Loucy (cell line): Measurements from ENCODE around the gene VSTM2B.

Source experiments
- H2AFZ ChIP-seq: fragments of 200-600 bp; sonication (generic); 2 replicates; pipeline ENCODE4 v1.6.0; 2016; ENCODE audit warnings: antibody characterized with exemption, mild to moderate bottlenecking, low read length, moderate library complexity
- H3F3A ChIP-seq: fragments of 200-600 bp; 2 replicates; pipeline ENCODE4 v1.6.0; 2016; ENCODE audit warnings: antibody characterized with exemption, low read depth, mild to moderate bottlenecking
- H3K27me3 ChIP-seq: fragments of 200-600 bp; sonication (generic); 2 replicates; pipeline ENCODE4 v1.6.1; 2014; ENCODE audit warnings: low read length, mild to moderate bottlenecking; ENCODE audit not compliant: insufficient read depth, poor library complexity, severe bottlenecking
- H3K36me3 ChIP-seq: fragments of 200-600 bp; sonication (generic); 2 replicates; pipeline ENCODE4 v1.6.1; 2016; ENCODE audit warnings: low read length; ENCODE audit not compliant: insufficient read depth
- H3K4me1 ChIP-seq: fragments of 200-600 bp; sonication (generic); 2 replicates; pipeline ENCODE4 v1.5.1; 2014; ENCODE audit warnings: low read length, mild to moderate bottlenecking; ENCODE audit not compliant: insufficient read depth, poor library complexity, severe bottlenecking
- H3K4me2 ChIP-seq: fragments of 200-600 bp; sonication (generic); 2 replicates; pipeline ENCODE4 v1.6.0; 2014; ENCODE audit warnings: antibody characterized with exemption, low read length, low read depth, mild to moderate bottlenecking; ENCODE audit not compliant: poor library complexity, severe bottlenecking
- H3K4me3 ChIP-seq: fragments of 200-600 bp; sonication (generic); 2 replicates; pipeline ENCODE4 v1.5.1; 2014; ENCODE audit warnings: low read length, mild to moderate bottlenecking, mixed read lengths; ENCODE audit not compliant: poor library complexity, severe bottlenecking
- H3K79me2 ChIP-seq: fragments of 200-600 bp; sonication (generic); 2 replicates; pipeline ENCODE4 v1.6.1; 2014; ENCODE audit warnings: low read length; ENCODE audit not compliant: insufficient read depth
- H3K9ac ChIP-seq: fragments of 200-600 bp; sonication (generic); 2 replicates; pipeline ENCODE4 v1.6.0; 2014; ENCODE audit warnings: mild to moderate bottlenecking, low read depth, low read length, moderate library complexity; ENCODE audit not compliant: poor library complexity, severe bottlenecking
- H3K9me2 ChIP-seq: fragments of 200-600 bp; sonication (generic); replicated peaks from 2 replicates; pipeline ENCODE4 v1.6.1; 2016; ENCODE audit warnings: low read depth, low read length, mixed read lengths
- H3K9me3 ChIP-seq: fragments of 200-600 bp; sonication (generic); 2 replicates; pipeline ENCODE4 v1.6.1; 2014; ENCODE audit warnings: mild to moderate bottlenecking, antibody characterized with exemption, low read length, low read depth; ENCODE audit not compliant: insufficient read depth
- H4K20me1 ChIP-seq: fragments of 200-600 bp; sonication (generic); 2 replicates; pipeline ENCODE4 v1.6.0; 2014; ENCODE audit warnings: antibody characterized with exemption, low read length, mild to moderate bottlenecking; ENCODE audit not compliant: insufficient read depth, poor library complexity, severe bottlenecking
- EZH2phosphoT487 ChIP-seq: fragments of 200-600 bp; IDR thresholded peaks from 2 replicates; pipeline ENCODE4 v1.6.1; 2018; ENCODE audit warnings: antibody characterized with exemption, mild to moderate bottlenecking, moderate library complexity, borderline replicate concordance
- TF ChIP-seq, protein P1 (sequence below): fragments of 200-600 bp; sonication (generic); conservative IDR thresholded peaks from 2 replicates; pipeline ENCODE4 v1.5.1; 2014; ENCODE audit warnings: mild to moderate bottlenecking, antibody characterized with exemption, low read length

Gene VSTM2B

DNA sequence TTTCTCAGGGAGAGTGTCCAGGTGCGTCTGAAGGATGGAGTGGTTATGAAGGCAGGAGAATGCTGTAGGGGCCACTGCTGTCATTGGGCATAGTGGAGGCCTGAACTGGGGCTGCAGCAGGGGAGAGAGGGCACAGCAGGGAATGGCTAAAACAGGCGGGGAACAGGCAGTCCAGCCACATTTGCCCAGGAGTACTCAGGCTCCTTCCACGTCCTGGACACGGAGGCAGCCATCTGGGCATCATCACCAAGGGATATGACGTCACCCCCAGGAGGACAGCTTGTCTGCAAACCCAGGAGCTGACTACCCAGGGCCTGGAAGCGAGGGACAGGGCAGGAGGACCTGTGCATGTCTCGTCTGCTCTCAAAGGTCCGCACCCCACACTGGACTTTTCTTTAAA is 22.2 kb downstream of the VSTM2B start:
- no peak for TF ChIP-seq EZH2phosphoT487
- TF ChIP-seq, protein P1, sequence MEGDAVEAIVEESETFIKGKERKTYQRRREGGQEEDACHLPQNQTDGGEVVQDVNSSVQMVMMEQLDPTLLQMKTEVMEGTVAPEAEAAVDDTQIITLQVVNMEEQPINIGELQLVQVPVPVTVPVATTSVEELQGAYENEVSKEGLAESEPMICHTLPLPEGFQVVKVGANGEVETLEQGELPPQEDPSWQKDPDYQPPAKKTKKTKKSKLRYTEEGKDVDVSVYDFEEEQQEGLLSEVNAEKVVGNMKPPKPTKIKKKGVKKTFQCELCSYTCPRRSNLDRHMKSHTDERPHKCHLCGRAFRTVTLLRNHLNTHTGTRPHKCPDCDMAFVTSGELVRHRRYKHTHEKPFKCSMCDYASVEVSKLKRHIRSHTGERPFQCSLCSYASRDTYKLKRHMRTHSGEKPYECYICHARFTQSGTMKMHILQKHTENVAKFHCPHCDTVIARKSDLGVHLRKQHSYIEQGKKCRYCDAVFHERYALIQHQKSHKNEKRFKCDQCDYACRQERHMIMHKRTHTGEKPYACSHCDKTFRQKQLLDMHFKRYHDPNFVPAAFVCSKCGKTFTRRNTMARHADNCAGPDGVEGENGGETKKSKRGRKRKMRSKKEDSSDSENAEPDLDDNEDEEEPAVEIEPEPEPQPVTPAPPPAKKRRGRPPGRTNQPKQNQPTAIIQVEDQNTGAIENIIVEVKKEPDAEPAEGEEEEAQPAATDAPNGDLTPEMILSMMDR = no peak
- Histone ChIP-seq H3K9ac (no peak overlapping the region), H3K4me3 (no peak overlapping the region), H3K79me2 (no peaks in the 10 kb centered on the region), H3K4me1 (no peaks in the 10 kb centered on the region), H3F3A (no peaks in the 10 kb centered on the region), H4K20me1 (no peaks in the 10 kb centered on the region), H2AFZ (no peak overlapping the region), H3K36me3 (no peaks in the 10 kb centered on the region), H3K4me2 (no peak overlapping the region), H3K9me3 (peaks cover 15% of the 10 kb centered on the region; the same call in 1 of the 2 replicates), H3K27me3 (no peaks in the 10 kb centered on the region), H3K9me2 (no peaks in the 10 kb centered on the region)

DNA sequence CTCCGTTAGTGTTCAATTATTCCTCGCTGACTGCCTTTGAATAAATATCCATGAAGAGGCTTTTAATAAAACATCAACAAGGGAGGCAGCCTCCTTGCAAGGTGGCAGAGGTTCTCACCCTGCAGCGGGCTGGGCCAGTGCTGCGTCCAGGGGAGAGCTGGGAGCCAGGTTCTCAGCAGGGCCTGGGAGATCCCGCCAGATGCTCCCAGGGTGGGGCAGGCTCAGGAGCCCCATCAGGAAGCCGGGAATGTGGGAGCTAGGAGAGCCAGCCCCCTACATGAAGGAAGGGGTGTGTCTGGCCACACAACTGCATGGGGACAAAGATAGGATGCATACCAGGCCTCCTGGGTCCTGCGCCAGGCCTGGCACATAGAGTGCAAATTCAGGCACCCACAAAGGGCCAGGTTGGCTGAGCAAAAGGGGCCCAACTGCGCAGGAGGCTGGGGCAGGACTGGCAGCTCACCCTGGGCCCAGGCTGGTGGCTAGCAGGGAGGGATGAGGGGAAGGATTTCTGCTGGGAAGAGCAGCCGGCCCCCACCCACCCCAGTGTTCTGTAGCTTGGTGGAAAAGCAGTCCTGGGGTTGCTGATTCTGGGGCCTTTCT is 22.8 kb downstream of the VSTM2B start:
- Histone ChIP-seq H3K27me3 (no peaks in the 10 kb centered on the region), H3K4me1 (no peaks in the 10 kb centered on the region), H3F3A (no peaks in the 10 kb centered on the region), H3K36me3 (no peaks in the 10 kb centered on the region), H3K9me2 (no peaks in the 10 kb centered on the region), H4K20me1 (no peaks in the 10 kb centered on the region), H3K9me3 (peaks cover 16% of the 10 kb centered on the region; the same call in 1 of the 2 replicates), H2AFZ (no peak overlapping the region), H3K79me2 (no peaks in the 10 kb centered on the region), H3K9ac (no peak overlapping the region), H3K4me2 (no peak overlapping the region), H3K4me3 (no peak overlapping the region)
- TF ChIP-seq EZH2phosphoT487 = no peak
- TF ChIP-seq, protein P1 = no peak

DNA sequence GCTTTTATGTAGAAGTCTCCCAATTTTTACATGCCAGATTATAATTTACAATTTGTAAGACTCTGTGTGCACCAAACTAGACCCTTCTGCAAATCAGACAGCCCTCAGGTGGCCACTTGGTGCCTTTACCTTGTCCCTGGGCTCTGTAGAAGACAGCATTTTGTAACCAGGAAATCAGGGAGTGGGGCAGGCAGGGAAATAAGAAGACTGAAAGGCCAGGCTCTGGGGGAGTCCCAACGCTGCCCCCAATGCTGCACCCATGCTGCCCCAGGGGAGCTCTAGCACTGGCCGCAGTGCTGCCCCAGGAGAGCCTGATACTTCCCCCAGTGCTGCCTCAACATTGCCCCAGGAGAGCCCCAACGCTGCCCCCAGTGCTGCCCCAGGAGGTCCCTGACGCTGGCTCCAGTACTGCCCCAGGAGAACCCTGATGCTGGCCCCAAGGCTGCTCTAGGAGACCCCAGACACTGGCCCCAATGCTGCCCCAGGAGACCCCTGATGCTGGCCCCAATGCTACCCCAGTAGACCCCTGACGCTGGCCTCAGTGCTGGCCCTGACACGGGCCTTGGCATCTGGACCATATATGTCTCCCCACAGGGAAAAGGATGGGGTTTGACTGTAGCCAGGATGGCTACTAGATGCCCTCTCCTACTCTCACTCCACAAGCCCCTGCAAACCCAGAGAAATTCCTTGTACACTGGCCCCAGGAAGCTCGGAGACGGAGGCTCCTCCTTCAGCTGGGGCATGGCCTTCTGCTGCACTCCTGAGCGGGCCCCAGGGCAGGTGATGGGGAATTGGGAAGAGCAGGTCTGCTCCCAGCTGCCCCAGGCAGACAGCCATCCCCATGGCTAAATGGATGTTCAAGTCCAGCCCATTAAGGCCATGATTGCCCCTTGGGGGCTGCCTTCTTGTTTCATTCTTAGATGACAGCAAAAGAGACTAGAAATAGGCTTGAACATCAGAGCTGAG is 23.6 kb downstream of the VSTM2B start:
- no peak for TF ChIP-seq EZH2phosphoT487
- TF ChIP-seq, protein P1 = no peak
- Histone ChIP-seq H3K4me2 (no peak overlapping the region), H3K4me3 (no peak overlapping the region), H3K27me3 (no peaks in the 10 kb centered on the region), H3K9me3 (peaks cover 18% of the 10 kb centered on the region; the same call in 1 of the 2 replicates), H3K9ac (no peak overlapping the region), H3K4me1 (no peaks in the 10 kb centered on the region), H3K36me3 (no peaks in the 10 kb centered on the region), H3K9me2 (no peaks in the 10 kb centered on the region), H3K79me2 (no peaks in the 10 kb centered on the region), H2AFZ (no peak overlapping the region), H4K20me1 (no peaks in the 10 kb centered on the region), H3F3A (no peaks in the 10 kb centered on the region)
